ES-I3 (cell line): ENCODE data around the gene SARS2.
A peak's percentile ranks its signal among the peaks of the same experiment; 100 is the strongest.

Experiments
- H3K36me3 ChIP-seq: 2 replicates; pipeline ENCODE4 v1.6.1; 2013; ENCODE audit warnings: mild to moderate bottlenecking, low read length, control low read depth, moderate library complexity; ENCODE audit not compliant: insufficient read depth
- H3K4me1 ChIP-seq: 2 replicates; pipeline ENCODE4 v1.6.1; 2013; ENCODE audit warnings: mild to moderate bottlenecking, control low read depth, low read length; ENCODE audit not compliant: insufficient read depth
- H3K9ac ChIP-seq: 2 replicates; pipeline ENCODE4 v1.6.1; 2013; ENCODE audit warnings: low read depth, mild to moderate bottlenecking, low read length, moderate library complexity
- H3K9me3 ChIP-seq: 2 replicates; pipeline ENCODE4 v1.6.1; 2013; ENCODE audit warnings: mild to moderate bottlenecking, low read length, moderate library complexity; ENCODE audit not compliant: control insufficient read depth, insufficient read depth

The SARS2 gene

DNA sequence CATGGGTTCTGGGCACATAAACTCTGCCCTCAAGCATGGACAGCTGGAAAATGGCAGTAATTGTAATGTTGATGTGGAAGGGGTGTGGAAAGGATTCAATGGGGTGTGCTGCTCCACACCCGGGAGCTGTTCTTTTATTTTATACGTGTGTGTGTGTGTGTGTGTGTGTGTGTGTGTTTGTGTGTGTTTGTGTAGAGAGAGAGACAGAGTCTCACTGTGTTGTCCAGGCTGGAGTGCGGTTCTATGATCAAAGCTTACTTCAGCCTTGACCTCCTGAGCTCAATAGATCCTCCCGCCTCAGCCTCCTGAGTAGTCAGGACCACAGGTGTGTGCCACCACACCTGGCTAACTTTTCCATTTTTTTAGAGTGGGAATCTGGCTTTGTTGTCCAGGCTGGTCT is 3.0 kb upstream of the SARS2 start:
- Histone ChIP-seq H3K36me3 (peaks cover 13% of the 10 kb centered on the region), H3K9me3 (peaks cover 4% of the 10 kb centered on the region), H3K4me1 (no peaks in the 10 kb centered on the region), H3K9ac (no peak overlapping the region)

GRCh38 chr19:38932425-38933179 is 2.0 kb upstream of the SARS2 start:
- no peak overlapping the region for H3K9ac ChIP-seq
- H3K9me3 ChIP-seq: peaks cover 4% of the 10 kb centered on the region
- H3K4me1 ChIP-seq: no peaks in the 10 kb centered on the region
- H3K36me3 ChIP-seq: peaks cover 13% of the 10 kb centered on the region

DNA sequence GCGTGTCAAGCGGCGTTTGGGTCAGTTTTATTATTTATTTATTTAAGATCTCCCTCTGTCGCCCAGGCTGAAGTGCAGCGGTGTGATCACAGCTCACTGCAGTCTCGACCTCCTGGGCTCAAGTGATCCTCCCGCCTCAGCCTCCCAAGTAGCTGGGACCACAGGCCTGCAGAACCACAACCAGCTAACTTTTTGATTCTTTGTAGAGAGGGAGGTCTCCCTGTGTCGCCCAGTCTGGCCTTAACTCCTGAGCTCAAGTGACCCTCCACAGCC is 894 bp upstream of the SARS2 start:
- H3K9me3 ChIP-seq: peaks cover 4% of the 10 kb centered on the region
- H3K36me3 ChIP-seq: peaks cover 13% of the 10 kb centered on the region
- H3K4me1 ChIP-seq: no peaks in the 10 kb centered on the region
- H3K9ac ChIP-seq: peak overlapping the region; percentile 86

DNA sequence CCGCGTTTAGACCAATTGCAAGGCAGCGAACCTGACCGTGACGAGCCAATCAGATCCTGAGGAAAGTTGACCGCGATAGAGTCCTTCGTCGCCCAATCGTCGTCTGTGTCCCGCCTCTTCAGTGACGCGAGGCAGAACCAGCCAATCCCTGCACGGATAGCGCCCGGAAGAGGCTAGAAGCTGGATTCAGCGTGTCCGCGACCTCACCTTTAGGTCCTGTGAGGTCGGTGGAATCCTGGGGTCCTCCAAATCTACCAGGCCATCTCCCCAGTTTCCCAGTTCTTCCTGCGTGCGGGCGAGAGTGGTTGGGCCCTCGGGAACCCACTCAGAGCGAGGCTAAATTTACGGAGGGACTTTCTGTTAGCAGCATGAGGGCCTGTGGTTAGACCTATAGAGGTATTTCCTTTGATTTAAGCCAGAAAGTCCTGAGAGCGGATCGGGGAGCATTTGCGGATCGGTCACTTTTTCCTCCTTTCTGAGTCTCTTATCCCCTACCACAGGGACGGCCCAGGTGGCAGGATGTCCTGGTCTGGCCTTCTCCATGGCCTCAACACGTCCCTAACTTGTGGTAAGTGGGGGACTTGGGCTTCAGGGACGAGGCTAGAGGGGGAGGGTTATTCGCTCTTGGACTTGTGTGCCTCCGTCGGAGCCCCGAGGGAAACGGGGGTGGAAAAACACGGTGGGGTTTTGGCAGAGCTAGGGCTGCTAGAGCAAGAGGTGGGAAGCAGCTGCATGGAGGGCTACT is 385 bp upstream of the SARS2 start, which contains the start of gene MRPS12:
MRPS12 (plus strand) TSS at position 169 of the 745 bp plus-strand sequence; CDS start at position 520, 351 bp downstream.
- H3K36me3 ChIP-seq: peaks cover 13% of the 10 kb centered on the region
- H3K4me1 ChIP-seq: no peaks in the 10 kb centered on the region
- H3K9ac ChIP-seq: peak within 1 kb of the TSS; percentile 86
- H3K9me3 ChIP-seq: peaks cover 4% of the 10 kb centered on the region

GRCh38 chr19:38928391-38929001 is 2.1 kb downstream of the SARS2 start:
- H3K36me3 ChIP-seq: peaks cover 10% of the 10 kb centered on the region
- H3K9ac ChIP-seq: no peak overlapping the region
- H3K9me3 ChIP-seq: 0 out of 2 replicates have a peak, but pooled peaks cover 2% of the 10 kb centered on the region
- no peaks in the 10 kb centered on the region for H3K4me1 ChIP-seq

GRCh38 chr19:38924388-38924787 is 6.2 kb downstream of the SARS2 start:
- no peaks in the 10 kb centered on the region for H3K9me3 ChIP-seq
- H3K9ac ChIP-seq: no peak overlapping the region
- H3K36me3 ChIP-seq: 0 out of 2 replicates have a peak, but pooled peaks cover 3% of the 10 kb centered on the region
- no peaks in the 10 kb centered on the region for H3K4me1 ChIP-seq

DNA sequence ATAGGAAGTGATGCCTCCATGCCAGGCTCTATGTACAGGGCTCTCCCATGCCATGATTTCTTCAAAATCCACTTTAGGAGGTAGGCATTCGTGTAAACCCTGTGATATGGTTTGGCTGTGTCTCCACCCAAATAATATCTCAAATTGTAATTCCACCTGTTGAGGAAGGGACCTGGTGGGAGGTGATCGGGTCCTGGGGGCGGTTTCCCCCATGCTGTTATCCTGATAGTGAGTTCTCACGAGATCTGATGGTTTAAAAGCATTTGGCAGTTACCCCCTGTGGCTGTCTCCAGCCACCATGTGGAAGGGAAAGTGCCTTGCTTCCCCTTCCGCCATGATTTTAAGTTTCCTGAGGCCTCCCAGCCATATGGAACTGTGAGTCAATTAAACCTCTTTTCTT is 8.1 kb downstream of the SARS2 start:
- H3K9me3 ChIP-seq: no peaks in the 10 kb centered on the region
- no peak overlapping the region for H3K9ac ChIP-seq
- no peaks in the 10 kb centered on the region for H3K4me1 ChIP-seq
- H3K36me3 ChIP-seq: 0 out of 2 replicates have a peak, but pooled peaks cover 3% of the 10 kb centered on the region

GRCh38 chr19:38921420-38922274 is 8.9 kb downstream of the SARS2 start:
- no peak overlapping the region for H3K9ac ChIP-seq
- H3K36me3 ChIP-seq: 0 out of 2 replicates have a peak, but pooled peaks cover 3% of the 10 kb centered on the region
- H3K9me3 ChIP-seq: no peaks in the 10 kb centered on the region
- H3K4me1 ChIP-seq: no peaks in the 10 kb centered on the region

GRCh38 chr19:38920602-38921419 is 9.8 kb downstream of the SARS2 start:
- H3K9ac ChIP-seq: no peak overlapping the region
- H3K9me3 ChIP-seq: no peaks in the 10 kb centered on the region
- H3K4me1 ChIP-seq: no peaks in the 10 kb centered on the region
- 0 out of 2 replicates have a peak, but pooled peaks cover 3% of the 10 kb centered on the region for H3K36me3 ChIP-seq

- Histone ChIP-seq H3K9ac (no peak overlapping the region), H3K9me3 (no peaks in the 10 kb centered on the region), H3K36me3 (0 out of 2 replicates have a peak, but pooled peaks cover 3% of the 10 kb centered on the region), H3K4me1 (no peaks in the 10 kb centered on the region)
These were observed 10.5 kb downstream of the SARS2 start for GRCh38 chr19:38919837-38920601.

GRCh38 chr19:38918526-38918925 is 12.0 kb downstream of the SARS2 start:
- Histone ChIP-seq H3K9me3 (no peaks in the 10 kb centered on the region), H3K4me1 (no peaks in the 10 kb centered on the region), H3K9ac (no peak overlapping the region), H3K36me3 (0 out of 2 replicates have a peak, but pooled peaks cover 3% of the 10 kb centered on the region)

GRCh38 chr19:38917921-38918491 is 12.6 kb downstream of the SARS2 start:
- Histone ChIP-seq H3K4me1 (no peaks in the 10 kb centered on the region), H3K9me3 (no peaks in the 10 kb centered on the region), H3K9ac (no peak overlapping the region), H3K36me3 (0 out of 2 replicates have a peak, but pooled peaks cover 3% of the 10 kb centered on the region)
